ENCODE measurements around the gene KLHL1. TPM values are rescaled to one million over a fixed set of nuclear protein-coding genes. Genes with fewer than 3 reads are reported as not detected.

The KLHL1 gene
- total and polyA plus RNA-seq, 2 of the 13 experiments (the other 11 are each of a cell fraction or from before 2014, with no cell fraction given): 0.01 TPM; not detected in 1

- POLR2A ChIA-PET: no interaction called here
- in situ Hi-C loops (cut with HindIII; ENCODE audit: extremely low pct_ligation_motif_present, low pct_unique_long_range_greater_than_20kb): loop anchor here (25.0 kb wide), 1 partner anchor 482 kb away; no protein-coding TSS in a partner anchor
- no peak overlapping the region for H2AFZ ChIP-seq (ENCODE audit: low read length)
- BruUV-seq (replicated peaks): no TSS peak
- CTCF ChIA-PET (ENCODE audit: low intra/inter-chr PET ratio, low total read pairs): no interaction called here
- no peak for DNase-seq (ENCODE audit: low spot score)
- no peak for ATAC-seq
- no peaks in the 10 kb centered on the region for H3K4me1 ChIP-seq (ENCODE audit: insufficient read depth, low read length)
- H3K4me2 ChIP-seq (ENCODE audit: low read depth, low read length): no peak overlapping the region
- no peak for TF ChIP-seq ZNF33B (CRISPR knock-in tag; IDR thresholded peaks at IDR 0.05)
- no peak for TF ChIP-seq ZNF574 (CRISPR knock-in tag; IDR thresholded peaks at IDR 0.05)
- H3K27me3 ChIP-seq (ENCODE audit: control insufficient read depth in 1 of 2, insufficient read depth in 2 of 2, low read length in 2 of 2): no peaks in the 10 kb centered on the region
- no peak overlapping the region for H3K4me3 ChIP-seq (replicated peaks in 1 of 3; ENCODE audit: insufficient read depth in 1 of 3, low read depth in 2 of 3, low read length in 3 of 3)
- H3K36me3 ChIP-seq (replicated peaks in 1 of 2; ENCODE audit: control insufficient read depth in 1 of 2, insufficient read depth in 2 of 2, low read length in 2 of 2): no peaks in the 10 kb centered on the region
- no peaks in the 10 kb centered on the region for H3K9me3 ChIP-seq (ENCODE audit: low read length)
- H3K79me2 ChIP-seq (ENCODE audit: insufficient read depth, low read length): no peaks in the 10 kb centered on the region
- no peak overlapping the region for H3K27ac ChIP-seq (ENCODE audit: extremely low read length, insufficient read depth, low read length)
- H3K9ac ChIP-seq (ENCODE audit: insufficient read depth, low read depth, low read length): no peak overlapping the region
- FAIRE-seq: no peak
- H4K20me1 ChIP-seq (ENCODE audit: insufficient read depth, low read length): no peaks in the 10 kb centered on the region
- intact Hi-C loops (cut with micrococcal nuclease; ENCODE audit: unreplicated experiment): no loop called here
- WGBS (ENCODE audit: low lambda C conversion rate): under 1% methylated on average over 4 of the region's 4 CpGs
Observed at GRCh38 chr13:70080012-70080411, 28.2 kb downstream of the KLHL1 start.

GRCh38 chr13:70054572-70054971 lies 53.7 kb downstream of the KLHL1 start:
- H3K27me3 ChIP-seq (ENCODE audit: control insufficient read depth in 1 of 2, insufficient read depth in 2 of 2, low read length in 2 of 2): no peaks in the 10 kb centered on the region
- ChIA-PET CTCF (ENCODE audit: low intra/inter-chr PET ratio, low total read pairs) (no interaction called here), POLR2A (no interaction called here)
- no peak overlapping the region for H3K9ac ChIP-seq (ENCODE audit: insufficient read depth, low read depth, low read length)
- no peaks in the 10 kb centered on the region for H3K4me1 ChIP-seq (ENCODE audit: insufficient read depth, low read length)
- H3K4me3 ChIP-seq (replicated peaks in 1 of 3; ENCODE audit: insufficient read depth in 1 of 3, low read depth in 2 of 3, low read length in 3 of 3): no peak overlapping the region
- BruUV-seq (replicated peaks): no TSS peak
- DNase-seq (ENCODE audit: low spot score) (no peak), ATAC-seq (no peak), FAIRE-seq (no peak)
- H2AFZ ChIP-seq (ENCODE audit: low read length): no peak overlapping the region
- H3K79me2 ChIP-seq (ENCODE audit: insufficient read depth, low read length): no peaks in the 10 kb centered on the region
- no peak overlapping the region for H3K27ac ChIP-seq (ENCODE audit: extremely low read length, insufficient read depth, low read length)
- H3K4me2 ChIP-seq (ENCODE audit: low read depth, low read length): no peak overlapping the region
- TF ChIP-seq ZNF160 (CRISPR knock-in tag; IDR thresholded peaks at IDR 0.05) (peak; percentile 59; the same call in 1 of the 2 replicates), KAT2B (IDR thresholded peaks at IDR 0.05; ENCODE audit: borderline replicate concordance, low read depth, low read length) (no peak), ZIK1 (CRISPR knock-in tag; IDR thresholded peaks at IDR 0.05; ENCODE audit: borderline replicate concordance, low read depth) (no peak)
- H4K20me1 ChIP-seq (ENCODE audit: insufficient read depth, low read length): no peaks in the 10 kb centered on the region
- intact Hi-C loops (cut with micrococcal nuclease; ENCODE audit: unreplicated experiment): no loop called here
- in situ Hi-C loops (cut with HindIII; ENCODE audit: extremely low pct_ligation_motif_present, low pct_unique_long_range_greater_than_20kb): no loop called here
- no peaks in the 10 kb centered on the region for H3K36me3 ChIP-seq (replicated peaks in 1 of 2; ENCODE audit: control insufficient read depth in 1 of 2, insufficient read depth in 2 of 2, low read length in 2 of 2)
- no peaks in the 10 kb centered on the region for H3K9me3 ChIP-seq (ENCODE audit: low read length)
